ENCODE data around the gene AMOTL1.
"Not testable (repeated sequence)": the region's sequence is repeated elsewhere in the genome, so short reads cannot be mapped to it uniquely, and the experiment has no call there.

The AMOTL1 gene

DNA sequence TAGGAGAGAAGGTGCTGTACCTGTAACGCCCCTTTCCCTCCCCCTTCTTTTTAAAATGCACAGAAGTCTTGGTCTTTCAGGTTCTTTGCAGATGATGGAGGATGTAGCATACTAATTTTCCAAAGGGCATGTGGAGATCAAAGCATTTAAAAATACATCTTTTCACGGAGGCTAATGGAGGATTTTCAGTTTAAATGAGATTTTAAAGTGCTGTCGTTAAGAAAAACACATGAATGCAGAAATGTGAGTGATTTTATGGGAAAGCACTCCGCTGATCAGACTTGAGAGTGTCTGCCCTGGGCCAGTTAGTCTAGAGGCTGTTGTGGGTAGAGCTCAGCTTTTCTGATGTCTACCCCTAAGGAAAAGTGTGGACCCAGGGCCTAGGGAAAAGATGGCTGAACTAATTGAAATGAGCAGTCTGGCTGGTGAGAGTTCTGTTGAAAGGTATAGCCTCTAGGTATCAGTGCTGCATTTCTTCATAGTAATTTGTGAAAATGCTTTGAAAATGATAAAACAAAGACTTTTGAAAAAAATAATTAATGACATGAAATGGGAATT lies 2.5 kb downstream of the AMOTL1 start:
- no peak for DNase-seq

GRCh38 chr11:94771390-94771789 lies 3.2 kb downstream of the AMOTL1 start:
- DNase-seq = no peak

GRCh38 chr11:94771951-94772350 lies 3.8 kb downstream of the AMOTL1 start:
- no peak for DNase-seq

- no peak for DNase-seq
Observed at GRCh38 chr11:94773842-94774241, 5.7 kb downstream of the AMOTL1 start.

- no peak for DNase-seq
Observed at GRCh38 chr11:94774345-94774744, 6.2 kb downstream of the AMOTL1 start.

GRCh38 chr11:94775567-94776327 lies 7.6 kb downstream of the AMOTL1 start:
- DNase-seq = no peak

- DNase-seq = no peak
Observed at GRCh38 chr11:94776351-94777321, 8.5 kb downstream of the AMOTL1 start.

GRCh38 chr11:94780432-94780831 lies 12.3 kb downstream of the AMOTL1 start:
- no peak for DNase-seq

DNA sequence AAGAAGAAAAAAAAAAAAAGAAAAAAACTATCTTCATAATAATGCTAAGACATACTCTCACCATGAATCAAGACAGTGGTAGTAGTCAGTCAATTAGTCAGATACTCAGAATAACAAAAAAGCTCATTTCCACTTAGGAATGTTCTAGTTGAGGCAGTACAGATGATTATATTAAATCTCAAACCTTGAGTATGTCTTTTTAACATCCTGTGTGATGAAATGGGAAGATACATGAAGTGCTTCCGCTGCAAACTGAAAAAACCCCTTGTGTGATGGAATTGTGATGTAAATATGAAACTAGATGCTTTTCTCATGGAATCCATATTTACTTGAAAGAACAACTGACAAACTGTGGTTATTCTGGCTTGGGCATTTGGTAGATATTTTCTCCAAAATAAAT lies 13.7 kb downstream of the AMOTL1 start:
- no peak for DNase-seq

GRCh38 chr11:94782446-94782845 lies 14.3 kb downstream of the AMOTL1 start:
- DNase-seq = no peak

DNA sequence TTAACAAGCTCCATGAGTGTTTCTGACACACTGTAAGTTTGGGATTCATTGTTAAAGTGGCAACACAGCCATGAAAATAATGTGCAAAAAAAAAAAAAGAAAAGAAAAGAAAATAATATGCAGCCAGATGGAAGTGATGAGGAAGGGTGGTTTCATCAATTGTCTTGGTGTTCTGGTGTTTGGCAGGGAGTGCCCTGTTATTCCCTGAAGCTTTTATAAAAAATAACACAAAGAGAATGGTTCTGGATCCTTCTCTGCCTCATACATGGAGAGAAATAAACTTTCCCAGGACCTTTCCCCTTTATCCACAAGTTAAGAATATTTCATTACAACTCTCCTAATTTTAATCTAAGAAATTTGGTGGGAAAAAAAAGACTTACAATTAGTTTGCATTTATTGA lies 16.7 kb downstream of the AMOTL1 start:
- DNase-seq = no peak

DNA sequence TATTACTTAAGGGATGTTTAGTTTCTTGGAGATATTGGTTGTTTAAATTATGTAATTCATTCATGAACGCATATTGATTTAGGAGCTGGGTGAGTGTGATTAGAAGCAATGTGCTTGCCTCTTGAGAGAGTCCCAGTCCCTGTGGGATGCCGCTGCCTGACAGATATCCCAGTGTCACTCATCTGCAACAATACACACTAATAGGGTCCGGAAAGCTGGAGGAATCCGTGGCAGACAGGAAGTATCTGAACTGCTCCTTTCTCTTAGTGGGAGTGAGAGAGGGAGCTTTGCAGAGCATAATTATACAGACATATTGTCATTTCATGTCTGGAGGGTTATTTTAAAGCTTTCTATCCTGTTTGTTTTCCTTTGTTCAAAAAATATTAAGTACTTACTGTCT lies 17.4 kb downstream of the AMOTL1 start:
- DNase-seq = no peak

DNA sequence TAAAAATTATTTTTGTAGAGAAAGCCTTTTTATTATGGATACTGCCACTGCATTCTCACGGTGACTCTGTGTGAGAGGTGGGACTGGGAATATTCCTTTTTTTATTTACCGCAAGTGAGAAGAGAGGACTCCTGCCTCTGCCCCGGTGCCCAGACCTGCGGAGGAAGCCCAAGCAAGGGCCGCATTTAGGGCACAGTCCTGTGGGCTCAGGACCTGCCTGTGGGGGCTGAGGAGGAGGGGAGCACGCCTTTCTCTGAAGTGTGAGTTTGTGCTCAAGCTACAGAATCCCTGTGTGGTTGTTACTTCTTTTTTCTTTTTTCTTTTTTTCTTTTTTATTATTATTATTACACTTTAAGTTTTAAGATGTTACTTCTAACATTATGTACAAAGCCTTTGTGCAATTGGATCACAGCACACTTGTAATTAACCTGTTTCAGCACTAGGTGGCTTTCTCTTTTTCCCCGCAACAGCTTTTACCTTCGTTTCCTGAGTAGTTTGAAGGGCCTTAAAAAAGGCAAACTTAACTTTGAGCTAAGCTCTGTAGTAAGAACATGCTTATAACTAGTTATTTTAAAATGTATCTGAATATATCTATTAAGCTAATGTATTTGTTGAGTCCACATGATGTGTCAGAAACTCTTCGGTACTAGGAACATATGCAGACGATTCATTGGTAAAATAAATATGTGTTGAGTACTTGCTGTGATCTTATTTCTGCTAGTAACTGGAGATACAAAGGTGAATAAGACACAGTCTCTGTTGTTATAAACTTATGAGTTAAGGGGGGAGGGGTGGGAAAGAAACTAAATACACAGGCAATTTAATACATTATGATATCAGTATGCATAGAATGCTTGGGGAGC lies 18.3 kb downstream of the AMOTL1 start:
- no peak for DNase-seq

DNA sequence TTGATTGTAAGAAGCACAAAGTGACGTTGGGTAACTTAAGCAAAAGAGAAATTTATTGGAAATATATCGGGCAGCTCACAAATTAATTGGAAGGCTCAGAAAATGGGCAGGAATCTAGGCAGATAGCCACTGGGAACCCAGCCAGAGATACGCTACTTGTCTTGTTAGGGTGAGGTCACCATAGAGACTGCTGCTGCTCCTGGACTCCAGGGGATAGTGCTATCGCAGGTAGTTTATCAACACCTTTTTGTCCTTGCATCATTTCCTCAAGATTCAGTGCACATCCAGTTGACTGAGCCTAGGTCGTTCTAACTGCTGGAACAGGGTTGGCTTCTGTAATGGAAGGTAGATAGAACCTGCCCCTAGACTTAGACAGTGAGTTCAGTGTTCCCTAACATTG lies 19.6 kb downstream of the AMOTL1 start:
- DNase-seq = no peak

DNA sequence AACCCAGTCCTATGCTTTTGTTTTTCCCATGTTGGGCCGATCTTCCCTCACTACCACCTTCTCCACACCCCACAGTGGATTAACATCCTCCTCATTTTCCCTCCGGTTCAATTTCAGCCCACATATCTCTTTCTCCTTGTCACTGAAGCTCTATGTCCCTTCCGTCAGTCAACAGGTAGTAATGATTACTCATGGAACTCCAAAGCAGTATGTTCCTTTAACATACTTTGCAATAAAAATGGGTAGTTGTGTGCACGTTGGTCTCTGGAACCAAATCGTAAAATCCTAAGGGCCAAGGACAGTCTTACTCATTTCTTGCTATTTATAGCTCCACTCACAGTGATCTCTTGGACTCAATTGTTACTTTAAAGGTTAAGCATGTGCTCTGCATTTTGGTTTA lies 20.2 kb downstream of the AMOTL1 start:
- no peak for DNase-seq

GRCh38 chr11:94790197-94790596 lies 22.0 kb downstream of the AMOTL1 start:
- no peak for DNase-seq

- DNase-seq = no peak
Observed at GRCh38 chr11:94790661-94791180, 22.6 kb downstream of the AMOTL1 start.

DNA sequence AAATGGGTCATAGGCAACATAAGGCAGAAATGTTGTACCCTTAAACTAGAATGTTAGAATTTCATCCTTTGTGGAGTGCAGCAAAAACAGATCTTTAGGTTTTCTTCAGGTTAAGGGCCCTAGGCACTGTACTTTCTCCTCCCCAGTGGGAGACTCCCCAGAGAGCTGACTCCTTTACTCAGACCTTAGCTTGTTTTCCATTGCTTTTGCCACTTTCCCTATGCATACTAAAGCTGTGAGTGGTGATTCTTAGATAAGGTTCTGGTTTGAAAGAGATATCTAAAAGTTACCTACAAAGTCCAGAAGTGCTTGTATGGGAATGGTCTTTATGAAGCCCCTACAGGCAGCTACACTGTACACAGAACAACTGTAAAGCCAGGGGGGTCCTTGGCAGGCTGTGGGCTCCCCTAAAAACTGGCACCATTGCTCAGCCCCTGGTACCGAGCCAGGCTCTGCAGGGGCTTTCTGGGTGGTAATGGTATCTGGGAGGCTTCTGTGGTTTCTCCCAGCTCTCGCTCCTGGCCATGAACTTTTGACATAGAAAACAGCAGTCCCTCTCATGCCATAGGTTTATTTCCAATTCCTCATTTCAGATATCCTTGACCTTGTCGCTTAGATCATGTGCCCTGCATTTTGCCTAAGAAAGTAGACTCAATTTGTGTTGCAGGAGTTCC lies 23.2 kb downstream of the AMOTL1 start:
- no peak for DNase-seq

DNA sequence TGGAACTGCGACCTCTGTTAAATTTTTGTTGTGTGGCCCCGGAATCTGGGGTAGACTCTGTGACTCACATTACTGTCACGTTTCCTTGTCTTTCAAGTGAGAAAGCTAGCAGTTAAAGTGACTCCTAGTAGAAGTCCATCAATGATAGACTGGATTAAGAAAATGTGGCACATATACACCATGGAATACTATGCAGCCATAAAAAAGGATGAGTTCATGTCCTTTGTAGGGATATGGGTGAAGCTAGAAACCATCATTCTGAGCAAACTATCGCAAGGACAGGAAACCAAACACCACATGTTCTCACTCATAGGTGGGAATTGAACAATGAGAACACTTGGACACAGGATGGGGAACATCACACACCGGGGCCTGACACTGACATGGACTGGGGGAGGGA lies 23.8 kb downstream of the AMOTL1 start:
- DNase-seq = not testable (repeated sequence)

DNA sequence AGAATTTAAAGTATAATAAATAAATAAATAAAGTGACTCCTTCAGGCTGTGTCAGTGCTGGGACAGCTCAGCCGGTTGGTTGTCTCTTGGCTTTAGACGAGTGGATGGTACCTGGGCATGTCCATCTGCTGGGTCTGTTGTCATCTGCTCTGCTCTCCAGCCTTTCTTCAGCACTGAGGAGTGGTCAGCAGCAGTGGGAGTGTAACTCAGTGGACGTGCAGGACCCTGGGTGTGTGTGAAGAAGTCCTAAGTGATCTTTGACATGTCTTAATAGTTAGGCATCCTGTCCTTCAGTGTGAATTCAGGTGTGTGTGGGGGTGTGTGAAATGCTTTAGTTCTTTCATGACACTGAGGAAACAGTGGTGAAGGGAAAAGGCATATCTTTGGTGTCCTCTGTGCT lies 24.3 kb downstream of the AMOTL1 start:
- DNase-seq = no peak

DNA sequence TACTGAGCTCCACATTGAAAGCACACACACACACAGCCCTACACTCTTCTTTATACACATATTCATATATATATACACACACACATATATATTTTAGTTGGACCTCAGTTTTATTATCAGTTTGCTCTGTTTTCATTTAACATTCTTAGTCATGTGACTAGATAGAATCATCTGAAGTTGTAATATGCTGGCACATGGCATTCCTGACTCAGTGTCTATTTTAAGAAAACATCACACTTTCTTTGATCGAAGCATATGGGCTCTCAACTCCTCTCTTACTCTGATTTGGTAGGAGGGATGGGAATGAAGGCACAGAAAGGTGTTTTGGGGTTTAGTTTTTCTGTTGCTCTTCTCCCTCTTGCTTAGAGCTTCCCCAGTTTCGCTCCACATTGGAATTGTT lies 24.8 kb downstream of the AMOTL1 start:
- DNase-seq = no peak

- DNase-seq = no peak
Observed at GRCh38 chr11:94793822-94794221, 25.7 kb downstream of the AMOTL1 start.

Measured in activated T-cell treated with anti-CD3 and anti-CD28 coated beads, Interleukin-2, amount 50 U/mL, for 48 hours (primary cell).